ENCODE data around the gene TRAPPC3L. TPM values are rescaled to one million over a fixed set of nuclear protein-coding genes. Genes with fewer than 3 reads are reported as not detected.

TRAPPC3L gene
- total and polyA plus RNA-seq, 9 of the 15 experiments (the other 6 are each of a cell fraction or from before 2014, with no cell fraction given), result not detected

GRCh38 chr6:116507324-116507723 is 38.2 kb downstream of the TRAPPC3L start (continued):
- no peak for TF ChIP-seq COPS2 (conservative IDR thresholded peaks at IDR 0.05)
- TF ChIP-seq THAP12 (CRISPR knock-in tag; IDR thresholded peaks at IDR 0.05), result no peak
- TF ChIP-seq MAFG (tag; conservative IDR thresholded peaks at IDR 0.05), result no peak
- no peak for TF ChIP-seq PHTF2 (CRISPR knock-in tag; IDR thresholded peaks at IDR 0.05)

GRCh38 chr6:116500969-116501433 is 44.5 kb downstream of the TRAPPC3L start:
- no peaks in the 10 kb centered on the region for H3K36me3 ChIP-seq (ENCODE audit: control insufficient read depth, insufficient read depth, low read length)
- in situ Hi-C loops (cut with MboI) (no loop called here), intact Hi-C loops (cut with micrococcal nuclease) (no loop called here)
- POLR2A ChIA-PET, result interaction anchor here (1.7 kb wide), 1 partner anchor 11 kb away, joined by 10 read pairs; the partner anchor contains the start of gene CALHM5
- DNase-seq (ENCODE audit: extremely low read depth in 1 of 4, low spot score in 3 of 4), result peak; percentile 14 to 83 (median 22)
- H3K27ac ChIP-seq (ENCODE audit: extremely low read depth, low read depth, low read length), result no peak overlapping the region
- no peaks in the 10 kb centered on the region for H3K79me2 ChIP-seq (ENCODE audit: control insufficient read depth, insufficient read depth, low read length)
- peaks cover 5 to 10% of the 10 kb centered on the region in 2 experiments; a peak in 2 of 5 replicates for H3K4me1 ChIP-seq (replicated peaks in 1 of 2; ENCODE audit: control insufficient read depth in 2 of 2, insufficient read depth in 2 of 2, low read length in 2 of 2)
- peak overlapping the region in 1 of 2 experiments; percentile 1; a peak in 1 of 4 replicates for H3K9ac ChIP-seq (ENCODE audit: insufficient read depth in 1 of 2, low read depth in 2 of 2, low read length in 2 of 2)
- H2AFZ ChIP-seq (ENCODE audit: low read depth, low read length), result peak overlapping the region; percentile 49; the same call in 1 of the 2 replicates
- peak overlapping the region; percentile 63 for H3K4me2 ChIP-seq (ENCODE audit: insufficient read depth, low read length)
- H3K9me1 ChIP-seq (ENCODE audit: control insufficient read depth, insufficient read depth, low read length), result no peaks in the 10 kb centered on the region
- no TSS peak for BruUV-seq (replicated peaks)
- ATAC-seq, result peak; percentile 97
- H4K20me1 ChIP-seq (replicated peaks; ENCODE audit: control insufficient read depth, insufficient read depth, low read length), result no peaks in the 10 kb centered on the region
- CTCF ChIA-PET (ENCODE audit: low intra/inter-chr PET ratio), result no interaction called here
- no peaks in the 10 kb centered on the region for H3K27me3 ChIP-seq (ENCODE audit: control insufficient read depth in 2 of 2, insufficient read depth in 2 of 2, low read length in 2 of 2)
- peak; percentile 56 for FAIRE-seq
- no peaks in the 10 kb centered on the region for H3K9me3 ChIP-seq (replicated peaks; ENCODE audit: control insufficient read depth, insufficient read depth, low read depth, low read length)
- H3K4me3 ChIP-seq, result no peak overlapping the region
- 2% methylated on average over 9 of the region's 9 CpGs for WGBS (ENCODE audit: insufficient coverage, low coverage, missing lambda C conversion rate)
- TF ChIP-seq ATF7 (IDR thresholded peaks at IDR 0.05), result 0 out of 2 replicates have a peak, but pooled peaks have one; percentile 26
- TF ChIP-seq KDM2B (CRISPR knock-in tag; IDR thresholded peaks at IDR 0.05), result no peak
- peak; percentile 42; the same call in 1 of the 2 replicates for TF ChIP-seq DPF2 (IDR thresholded peaks at IDR 0.05)
- no peak for TF ChIP-seq CBX1 (IDR thresholded peaks at IDR 0.05; ENCODE audit: low read depth)
- TF ChIP-seq ZNF184 (CRISPR knock-in tag; IDR thresholded peaks at IDR 0.05), result no peak
- TF ChIP-seq EP300 (IDR thresholded peaks at IDR 0.05; ENCODE audit: low read length), result no peak; the same call in 1 of the 2 replicates
- peak; percentile 24; the same call in 1 of the 2 replicates for TF ChIP-seq SMAD4 (CRISPR knock-in tag; conservative IDR thresholded peaks at IDR 0.05)
- TF ChIP-seq FOXA3 (CRISPR knock-in tag; conservative IDR thresholded peaks at IDR 0.05 in 1 of 2, IDR thresholded peaks at IDR 0.05 in 1 of 2), result peak; percentile 60 to 75; a peak in 3 of 4 replicates
- no peak for TF ChIP-seq ZNF3 (CRISPR knock-in tag; IDR thresholded peaks at IDR 0.05)
- no peak for TF ChIP-seq ATF1 (CRISPR knock-in tag; IDR thresholded peaks at IDR 0.05)
- 0 out of 2 replicates have a peak, but pooled peaks have one; percentile 27 for TF ChIP-seq ATF1 (tag; IDR thresholded peaks at IDR 0.05)
- TF ChIP-seq YY1 (IDR thresholded peaks at IDR 0.05; ENCODE audit: borderline replicate concordance in 1 of 3, control insufficient read depth in 1 of 3, extremely low read depth in 1 of 3, insufficient read depth in 3 of 3, insufficient read length in 1 of 3, insufficient replicate concordance in 2 of 3, low read depth in 1 of 3, low read length in 2 of 3), result peak in 2 of 3 experiments; percentile 9 to 68
- TF ChIP-seq ZNF197 (CRISPR knock-in tag; IDR thresholded peaks at IDR 0.05; ENCODE audit: low read depth), result no peak
- no peak for TF ChIP-seq ZNF311 (CRISPR knock-in tag; IDR thresholded peaks at IDR 0.05)
- TF ChIP-seq RCOR1 (IDR thresholded peaks at IDR 0.05; ENCODE audit: borderline replicate concordance in 1 of 2, low read depth in 2 of 2, low read length in 2 of 2), result peak; percentile 49 to 92; a peak in 2 of 4 replicates
- TF ChIP-seq ZNF561 (CRISPR knock-in tag; conservative IDR thresholded peaks at IDR 0.05), result no peak
